Liver (tissue), 9 donors: ENCODE measurements around the gene FRZB. TPM values are rescaled to one million over a fixed set of nuclear protein-coding genes. Genes with fewer than 3 reads are reported as not detected.

Experiments used
- DNase-seq: peaks from one replicate; pipeline ENCODE4 v3.0.0-alpha.2; 2017; ENCODE audit warnings: low spot score
- H3K27ac ChIP-seq, 2 donors: one replicate each; pipeline ENCODE4 v1.7.0; 2013; ENCODE audit warnings: inconsistent platforms in 2 of 2, low read length in 2 of 2, control low read depth in 1 of 2, low read depth in 1 of 2, mild to moderate bottlenecking in 1 of 2
- H3K27me3 ChIP-seq, 4 donors: one replicate each; pipeline versions ENCODE4 v1.6.1 to v1.7.0; 2013; ENCODE audit warnings: low read length in 3 of 4, inconsistent platforms in 1 of 4, mild to moderate bottlenecking in 1 of 4, moderate library complexity in 1 of 4; ENCODE audit not compliant: control insufficient read depth in 4 of 4, insufficient read depth in 4 of 4
- H3K36me3 ChIP-seq, 4 donors: one replicate each; pipeline versions ENCODE4 v1.6.1 to v1.7.0; 2013; ENCODE audit warnings: low read length in 3 of 4, mild to moderate bottlenecking in 3 of 4, low read depth in 1 of 4, moderate library complexity in 1 of 4; ENCODE audit not compliant: control insufficient read depth in 4 of 4, insufficient read depth in 3 of 4
- H3K4me1 ChIP-seq, 4 donors: one replicate each; pipeline versions ENCODE4 v1.6.1 to v1.7.0; 2013; ENCODE audit warnings: low read length in 3 of 4, mild to moderate bottlenecking in 3 of 4, moderate library complexity in 1 of 4; ENCODE audit not compliant: control insufficient read depth in 4 of 4, insufficient read depth in 4 of 4
- H3K4me3 ChIP-seq, 3 donors: one replicate each; pipeline versions ENCODE4 v1.6.1 to v1.7.0; 2013; ENCODE audit warnings: low read length in 3 of 3, control low read depth in 1 of 3, low read depth in 1 of 3, mild to moderate bottlenecking in 1 of 3
- H3K9ac ChIP-seq, 2 donors: one replicate each; pipeline ENCODE4 v1.7.0; 2013; ENCODE audit warnings: low read length in 2 of 2, mild to moderate bottlenecking in 2 of 2, moderate library complexity in 2 of 2, control low read depth in 1 of 2, low read depth in 1 of 2
- H3K9me3 ChIP-seq, 4 donors: one replicate each; pipeline versions ENCODE4 v1.6.1 to v1.7.0; 2013; ENCODE audit warnings: low read length in 3 of 4; ENCODE audit not compliant: control insufficient read depth in 4 of 4
- EGR1 ChIP-seq, 2 donors: IDR thresholded peaks; 2 replicates each; pipeline ENCODE4 v1.6.1; 2016 to 2018; ENCODE audit warnings: antibody characterized with exemption in 2 of 2, low read depth in 2 of 2
- FOXA1 ChIP-seq: IDR thresholded peaks from 2 replicates; pipeline ENCODE4 v1.6.1; 2016; ENCODE audit warnings: antibody characterized with exemption
- FOXA2 ChIP-seq: IDR thresholded peaks from 2 replicates; pipeline ENCODE4 v1.6.1; 2016; ENCODE audit warnings: antibody characterized with exemption
- GABPA ChIP-seq, 2 donors: IDR thresholded peaks in 1 of 2; conservative IDR thresholded peaks in 1 of 2; 2 replicates each; pipeline ENCODE4 v1.6.1; 2016; ENCODE audit warnings: antibody characterized with exemption in 2 of 2, mild to moderate bottlenecking in 1 of 2, moderate library complexity in 1 of 2
- HNF4A ChIP-seq, 2 donors: conservative IDR thresholded peaks; 2 replicates each; pipeline ENCODE4 v1.6.1; 2016; ENCODE audit warnings: antibody characterized with exemption in 2 of 2, mild to moderate bottlenecking in 2 of 2
- HNF4G ChIP-seq: IDR thresholded peaks from 2 replicates; pipeline ENCODE4 v1.6.1; 2016; ENCODE audit warnings: antibody characterized with exemption
- JUND ChIP-seq, 2 donors: IDR thresholded peaks; 2 replicates each; pipeline ENCODE4 v1.6.1; 2016; ENCODE audit warnings: antibody characterized with exemption in 2 of 2
- NR2F2 ChIP-seq: IDR thresholded peaks from 2 replicates; pipeline ENCODE4 v1.6.1; 2016; ENCODE audit warnings: antibody characterized with exemption
- RAD21 ChIP-seq, 2 donors: IDR thresholded peaks; 2 replicates each; pipeline ENCODE4 v1.6.1; 2016; ENCODE audit warnings: antibody characterized with exemption in 2 of 2, mild to moderate bottlenecking in 2 of 2
- RXRA ChIP-seq, 2 donors: IDR thresholded peaks; 2 replicates each; pipeline ENCODE4 v1.6.1; 2017 to 2018; ENCODE audit warnings: antibody characterized with exemption in 2 of 2, mild to moderate bottlenecking in 1 of 2
- SP1 ChIP-seq: IDR thresholded peaks from 2 replicates; pipeline ENCODE4 v1.6.1; 2018; ENCODE audit warnings: antibody characterized with exemption, mild to moderate bottlenecking
- TAF1 ChIP-seq: conservative IDR thresholded peaks from 2 replicates; pipeline ENCODE4 v1.6.1; 2016; ENCODE audit warnings: antibody characterized with exemption, mild to moderate bottlenecking
- YY1 ChIP-seq: IDR thresholded peaks from 2 replicates; pipeline ENCODE4 v1.6.1; 2016; ENCODE audit warnings: antibody characterized with exemption, mild to moderate bottlenecking
- WGBS: extraction: QIAGEN DNeasy Blood & Tissue Kit; methylation state at CpG from one replicate; pipeline ENCODE4 v1.1.7; 2013; 5-methylcytosine and 5-hydroxymethylcytosine counted together
- polyA plus RNA-seq, 2 donors: library from polyadenylated mRNA; stranded (reverse) in 1 of 2; unstranded in 1 of 2; fragments of 200-250 nt in 1 of 2; fragments of >200 nt in 1 of 2; fragmentation: Nextera tagmentation in 1 of 2; extraction: Ambion mirVana in 1 of 2; gene quantifications; one replicate each; pipeline versions ENCODE4 v1.2.1 to v1.2.3, GENCODE V29; 2013 to 2015
- total RNA-seq, 2 donors: library from RNA; depleted of rRNA; stranded (reverse); fragments of >200 nt; gene quantifications; one replicate each; pipeline ENCODE4 v1.2.3, GENCODE V29; 2014
- TF ChIP-seq, protein P1 (sequence below): fragments of 150-350 bp; IDR thresholded peaks from 2 replicates; pipeline ENCODE4 v1.5.1; 2017; ENCODE audit warnings: improper control_type of control experiment, low read depth, low read length; ENCODE audit not compliant: missing input control
- TF ChIP-seq, protein P2 (sequence below): IDR thresholded peaks from 2 replicates; pipeline ENCODE4 v1.6.1; 2016; ENCODE audit warnings: antibody characterized with exemption
- TF ChIP-seq, protein P3 (sequence below): IDR thresholded peaks from 2 replicates; pipeline ENCODE4 v1.6.1; 2016; ENCODE audit warnings: antibody characterized with exemption, mild to moderate bottlenecking
- TF ChIP-seq, protein P4 (sequence below): IDR thresholded peaks from 2 replicates; pipeline ENCODE4 v1.6.1; 2016; ENCODE audit warnings: antibody characterized with exemption
- TF ChIP-seq, protein P5 (sequence below): IDR thresholded peaks from 2 replicates; pipeline ENCODE4 v1.6.1; 2016; ENCODE audit warnings: antibody characterized with exemption
- donor health status: healthy.
- donor health status: healthy.
- donor health status: healthy.
- donor health status: healthy.
- donor health status: healthy.

FRZB gene
- total and polyA plus RNA-seq, 4 donors, result 0.17 to 1.0 (median 0.54) TPM

DNA sequence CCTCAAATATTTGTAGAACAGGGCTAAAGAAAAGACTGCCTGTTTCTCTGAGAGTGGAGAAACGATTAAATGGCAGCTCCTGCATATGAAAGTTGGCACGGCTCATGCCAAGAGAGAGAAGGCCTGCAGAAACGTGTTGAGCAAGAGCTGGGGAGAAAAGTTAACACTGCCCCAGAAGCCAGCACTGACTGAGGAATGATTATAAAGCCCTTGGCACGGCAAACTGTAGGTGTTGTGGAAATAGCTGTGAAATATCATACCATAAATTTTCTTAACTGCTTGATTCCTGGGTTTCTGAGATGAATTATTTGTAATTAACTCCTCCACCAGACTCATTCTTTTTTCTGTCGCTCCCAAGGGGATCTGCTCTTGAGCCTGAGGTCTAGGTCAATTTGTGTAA lies 4.3 kb downstream of the FRZB start:
- TF ChIP-seq TAF1, result no peak
- TF ChIP-seq, protein P1, sequence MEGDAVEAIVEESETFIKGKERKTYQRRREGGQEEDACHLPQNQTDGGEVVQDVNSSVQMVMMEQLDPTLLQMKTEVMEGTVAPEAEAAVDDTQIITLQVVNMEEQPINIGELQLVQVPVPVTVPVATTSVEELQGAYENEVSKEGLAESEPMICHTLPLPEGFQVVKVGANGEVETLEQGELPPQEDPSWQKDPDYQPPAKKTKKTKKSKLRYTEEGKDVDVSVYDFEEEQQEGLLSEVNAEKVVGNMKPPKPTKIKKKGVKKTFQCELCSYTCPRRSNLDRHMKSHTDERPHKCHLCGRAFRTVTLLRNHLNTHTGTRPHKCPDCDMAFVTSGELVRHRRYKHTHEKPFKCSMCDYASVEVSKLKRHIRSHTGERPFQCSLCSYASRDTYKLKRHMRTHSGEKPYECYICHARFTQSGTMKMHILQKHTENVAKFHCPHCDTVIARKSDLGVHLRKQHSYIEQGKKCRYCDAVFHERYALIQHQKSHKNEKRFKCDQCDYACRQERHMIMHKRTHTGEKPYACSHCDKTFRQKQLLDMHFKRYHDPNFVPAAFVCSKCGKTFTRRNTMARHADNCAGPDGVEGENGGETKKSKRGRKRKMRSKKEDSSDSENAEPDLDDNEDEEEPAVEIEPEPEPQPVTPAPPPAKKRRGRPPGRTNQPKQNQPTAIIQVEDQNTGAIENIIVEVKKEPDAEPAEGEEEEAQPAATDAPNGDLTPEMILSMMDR, result no peak
- TF ChIP-seq RXRA (IDR thresholded peaks at IDR 0.05), result no peak
- TF ChIP-seq, protein P2, sequence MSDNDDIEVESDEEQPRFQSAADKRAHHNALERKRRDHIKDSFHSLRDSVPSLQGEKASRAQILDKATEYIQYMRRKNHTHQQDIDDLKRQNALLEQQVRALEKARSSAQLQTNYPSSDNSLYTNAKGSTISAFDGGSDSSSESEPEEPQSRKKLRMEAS, result no peak
- TF ChIP-seq YY1, result peak; percentile 62
- no peak for TF ChIP-seq EGR1 (IDR thresholded peaks at IDR 0.05; ENCODE audit: low read depth in 2 of 2)
- no peak for TF ChIP-seq FOXA1
- peak in 1 of 2 donors; percentile 36 for TF ChIP-seq RAD21 (IDR thresholded peaks at IDR 0.05)
- TF ChIP-seq SP1, result peak; percentile 9
- TF ChIP-seq, protein P3, sequence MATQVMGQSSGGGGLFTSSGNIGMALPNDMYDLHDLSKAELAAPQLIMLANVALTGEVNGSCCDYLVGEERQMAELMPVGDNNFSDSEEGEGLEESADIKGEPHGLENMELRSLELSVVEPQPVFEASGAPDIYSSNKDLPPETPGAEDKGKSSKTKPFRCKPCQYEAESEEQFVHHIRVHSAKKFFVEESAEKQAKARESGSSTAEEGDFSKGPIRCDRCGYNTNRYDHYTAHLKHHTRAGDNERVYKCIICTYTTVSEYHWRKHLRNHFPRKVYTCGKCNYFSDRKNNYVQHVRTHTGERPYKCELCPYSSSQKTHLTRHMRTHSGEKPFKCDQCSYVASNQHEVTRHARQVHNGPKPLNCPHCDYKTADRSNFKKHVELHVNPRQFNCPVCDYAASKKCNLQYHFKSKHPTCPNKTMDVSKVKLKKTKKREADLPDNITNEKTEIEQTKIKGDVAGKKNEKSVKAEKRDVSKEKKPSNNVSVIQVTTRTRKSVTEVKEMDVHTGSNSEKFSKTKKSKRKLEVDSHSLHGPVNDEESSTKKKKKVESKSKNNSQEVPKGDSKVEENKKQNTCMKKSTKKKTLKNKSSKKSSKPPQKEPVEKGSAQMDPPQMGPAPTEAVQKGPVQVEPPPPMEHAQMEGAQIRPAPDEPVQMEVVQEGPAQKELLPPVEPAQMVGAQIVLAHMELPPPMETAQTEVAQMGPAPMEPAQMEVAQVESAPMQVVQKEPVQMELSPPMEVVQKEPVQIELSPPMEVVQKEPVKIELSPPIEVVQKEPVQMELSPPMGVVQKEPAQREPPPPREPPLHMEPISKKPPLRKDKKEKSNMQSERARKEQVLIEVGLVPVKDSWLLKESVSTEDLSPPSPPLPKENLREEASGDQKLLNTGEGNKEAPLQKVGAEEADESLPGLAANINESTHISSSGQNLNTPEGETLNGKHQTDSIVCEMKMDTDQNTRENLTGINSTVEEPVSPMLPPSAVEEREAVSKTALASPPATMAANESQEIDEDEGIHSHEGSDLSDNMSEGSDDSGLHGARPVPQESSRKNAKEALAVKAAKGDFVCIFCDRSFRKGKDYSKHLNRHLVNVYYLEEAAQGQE, result no peak
- TF ChIP-seq, protein P4, sequence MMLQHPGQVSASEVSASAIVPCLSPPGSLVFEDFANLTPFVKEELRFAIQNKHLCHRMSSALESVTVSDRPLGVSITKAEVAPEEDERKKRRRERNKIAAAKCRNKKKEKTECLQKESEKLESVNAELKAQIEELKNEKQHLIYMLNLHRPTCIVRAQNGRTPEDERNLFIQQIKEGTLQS, result no peak
- peak in 1 of 2 donors; percentile 10 for TF ChIP-seq HNF4A (conservative IDR thresholded peaks at IDR 0.05)
- no peak for TF ChIP-seq HNF4G
- TF ChIP-seq JUND (IDR thresholded peaks at IDR 0.05), result no peak
- TF ChIP-seq FOXA2, result no peak
- no peak for TF ChIP-seq NR2F2
- TF ChIP-seq, protein P5, sequence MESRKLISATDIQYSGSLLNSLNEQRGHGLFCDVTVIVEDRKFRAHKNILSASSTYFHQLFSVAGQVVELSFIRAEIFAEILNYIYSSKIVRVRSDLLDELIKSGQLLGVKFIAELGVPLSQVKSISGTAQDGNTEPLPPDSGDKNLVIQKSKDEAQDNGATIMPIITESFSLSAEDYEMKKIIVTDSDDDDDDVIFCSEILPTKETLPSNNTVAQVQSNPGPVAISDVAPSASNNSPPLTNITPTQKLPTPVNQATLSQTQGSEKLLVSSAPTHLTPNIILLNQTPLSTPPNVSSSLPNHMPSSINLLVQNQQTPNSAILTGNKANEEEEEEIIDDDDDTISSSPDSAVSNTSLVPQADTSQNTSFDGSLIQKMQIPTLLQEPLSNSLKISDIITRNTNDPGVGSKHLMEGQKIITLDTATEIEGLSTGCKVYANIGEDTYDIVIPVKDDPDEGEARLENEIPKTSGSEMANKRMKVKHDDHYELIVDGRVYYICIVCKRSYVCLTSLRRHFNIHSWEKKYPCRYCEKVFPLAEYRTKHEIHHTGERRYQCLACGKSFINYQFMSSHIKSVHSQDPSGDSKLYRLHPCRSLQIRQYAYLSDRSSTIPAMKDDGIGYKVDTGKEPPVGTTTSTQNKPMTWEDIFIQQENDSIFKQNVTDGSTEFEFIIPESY, result no peak
- no peak for TF ChIP-seq GABPA (IDR thresholded peaks at IDR 0.05 in 1 of 2, conservative IDR thresholded peaks at IDR 0.05 in 1 of 2)
- no peak for DNase-seq
- Histone ChIP-seq H3K27ac (no peak overlapping the region), H3K36me3 (no peaks in the 10 kb centered on the region), H3K27me3 (no peaks in the 10 kb centered on the region), H3K9me3 (no peaks in the 10 kb centered on the region), H3K4me3 (no peak overlapping the region), H3K9ac (no peak overlapping the region), H3K4me1 (peaks cover 4 to 17% (median 12%) of the 10 kb centered on the region in 4 donors)
- WGBS, result 44% methylated on average over 5 of the region's 5 CpGs
